Thyroid gland (tissue), 4 donors: ENCODE results near the gene COL6A3. TPM values are rescaled to one million over a fixed set of nuclear protein-coding genes. Genes with fewer than 3 reads are reported as not detected.

Experiments used
- DNase-seq, 2 donors: peaks; one replicate each; pipeline ENCODE4 v3.0.0-alpha.2; 2019
- H3K27ac ChIP-seq, 3 donors: fragments of 200-600 bp; sonication (generic); 1 replicate in 2 of 3; 2 replicates in 1 of 3; pipeline ENCODE4 v1.5.1; 2016 to 2019; ENCODE audit warnings: mild to moderate bottlenecking in 1 of 3, moderate library complexity in 1 of 3
- H3K27me3 ChIP-seq: fragments of 200-600 bp; sonication (generic); one replicate; pipeline ENCODE4 v1.5.1; 2019
- H3K36me3 ChIP-seq, 2 donors: fragments of 200-600 bp; sonication (generic); one replicate each; pipeline ENCODE4 v1.5.1; 2016 to 2019
- H3K4me1 ChIP-seq, 2 donors: fragments of 200-600 bp; sonication (generic); one replicate each; pipeline ENCODE4 v1.5.1; 2017 to 2019
- H3K4me3 ChIP-seq, 3 donors: fragments of 200-600 bp; sonication (generic); replicated peaks in 1 of 3; 1 replicate in 2 of 3; 2 replicates in 1 of 3; pipeline ENCODE4 v1.5.1; 2016; ENCODE audit warnings: mild to moderate bottlenecking in 1 of 3
- H3K9me3 ChIP-seq: fragments of 200-600 bp; sonication (generic); one replicate; pipeline ENCODE4 v1.5.1; 2017
- CTCF ChIP-seq, 6 experiments: fragments of 200-600 bp in 3 of 6; fragments of 450-650 bp in 3 of 6; sonication (generic) in 3 of 6; IDR thresholded peaks; one replicate each; pipeline ENCODE4 v1.5.1; 2016 to 2019; ENCODE audit warnings: antibody characterized with exemption in 6 of 6, mild to moderate bottlenecking in 2 of 6, inconsistent platforms in 1 of 6, moderate library complexity in 1 of 6
- POLR2A ChIP-seq, 2 donors: fragments of 450-650 bp; IDR thresholded peaks; one replicate each; pipeline ENCODE4 v1.6.1; 2017; ENCODE audit warnings: antibody characterized with exemption in 2 of 2, mild to moderate bottlenecking in 2 of 2, moderate library complexity in 1 of 2
- WGBS, 2 donors: methylation state at CpG; one replicate each; pipeline ENCODE4 v1.1.5; 2017; 5-methylcytosine and 5-hydroxymethylcytosine counted together
- intact Hi-C: fragments of 100-400 bp; cut with DNase I; formaldehyde crosslinking; loops from one replicate; pipeline ENCODE4 v1.15.1; 2023
- total RNA-seq, 4 donors: library from RNA; depleted of rRNA; stranded (reverse); fragments of >200 nt; gene quantifications; one replicate each; pipeline ENCODE4 v1.2.3, GENCODE V29; 2016

COL6A3 gene
- total RNA-seq, 4 donors from 2014 or later: 82.6 to 168 (median 146) TPM

- no peak for TF ChIP-seq POLR2A (IDR thresholded peaks at IDR 0.05)
- no peak for TF ChIP-seq CTCF (IDR thresholded peaks at IDR 0.05)
- H3K36me3 ChIP-seq: no peaks in the 10 kb centered on the region
- H3K27me3 ChIP-seq: no peaks in the 10 kb centered on the region
- H3K4me3 ChIP-seq: no peak overlapping the region
- intact Hi-C loops: no loop called here
- no peak for DNase-seq
- no peak overlapping the region for H3K27ac ChIP-seq
- H3K4me1 ChIP-seq: no peaks in the 10 kb centered on the region
- H3K9me3 ChIP-seq: no peaks in the 10 kb centered on the region
- 85 to 95% methylated on average over 7 of the region's 7 CpGs for WGBS, 2 donors
Observed at GRCh38 chr2:237364655-237365054, 49.3 kb downstream of the COL6A3 start.

- DNase-seq: no peak
Observed at GRCh38 chr2:237361194-237362004, 52.6 kb downstream of the COL6A3 start.

GRCh38 chr2:237359894-237360780, 53.8 kb downstream of the COL6A3 start:
- intact Hi-C loops: no loop called here
- no peak for DNase-seq
- no peaks in the 10 kb centered on the region for H3K27me3 ChIP-seq
- peaks cover 0 to 2% of the 10 kb centered on the region in 2 donors for H3K4me1 ChIP-seq
- no peak overlapping the region for H3K27ac ChIP-seq
- H3K9me3 ChIP-seq: no peaks in the 10 kb centered on the region
- 74 to 81% methylated on average over 19 to 22 of the region's 23 CpGs for WGBS, 2 donors
- H3K4me3 ChIP-seq: no peak overlapping the region
- no peaks in the 10 kb centered on the region for H3K36me3 ChIP-seq
- TF ChIP-seq POLR2A (IDR thresholded peaks at IDR 0.05) (no peak), CTCF (IDR thresholded peaks at IDR 0.05) (no peak)

More at GRCh38 chr2:237361194-237362004, 52.6 kb downstream of the COL6A3 start:
- TF ChIP-seq CTCF (IDR thresholded peaks at IDR 0.05): no peak
- TF ChIP-seq POLR2A (IDR thresholded peaks at IDR 0.05): no peak
- no peak overlapping the region for H3K4me3 ChIP-seq
- H3K4me1 ChIP-seq: no peaks in the 10 kb centered on the region
- H3K27me3 ChIP-seq: no peaks in the 10 kb centered on the region
- no peaks in the 10 kb centered on the region for H3K9me3 ChIP-seq
- no peaks in the 10 kb centered on the region for H3K36me3 ChIP-seq
- no peak overlapping the region for H3K27ac ChIP-seq
- intact Hi-C loops: no loop called here
- 93% methylated on average over 22 of the region's 22 CpGs for WGBS, 2 donors

- H3K4me3 ChIP-seq: no peak overlapping the region
- H3K4me1 ChIP-seq: peaks cover 0 to 9% of the 10 kb centered on the region in 2 donors
- intact Hi-C loops: no loop called here
- no peak overlapping the region for H3K27ac ChIP-seq
- 81 to 83% methylated on average over 8 of the region's 8 CpGs for WGBS, 2 donors
- no peaks in the 10 kb centered on the region for H3K27me3 ChIP-seq
- no peak for DNase-seq
- no peaks in the 10 kb centered on the region for H3K9me3 ChIP-seq
- TF ChIP-seq POLR2A (IDR thresholded peaks at IDR 0.05) (no peak), CTCF (IDR thresholded peaks at IDR 0.05) (no peak)
- no peaks in the 10 kb centered on the region for H3K36me3 ChIP-seq
Observed at GRCh38 chr2:237359518-237359840, 54.5 kb downstream of the COL6A3 start.
